T-helper 2 cell treated with Interferon-gamma antibody and Interleukin-4, amounts not matched to agents 5 μg/mL and 100 μg/mL, for 36 hours (primary cell): ENCODE results near the gene PARD3B.

Source experiments
- DNase-seq: peaks from one replicate; pipeline ENCODE4 v3.0.0; 2021; ENCODE audit warnings: low spot score
- H3K27ac Mint-ChIP-seq: one replicate; pipeline ENCODE4 v1.8.0; 2021; ENCODE audit warnings: mild to moderate bottlenecking, mixed read lengths
- H3K27me3 Mint-ChIP-seq: one replicate; pipeline ENCODE4 v1.8.0; 2021; ENCODE audit warnings: low read depth, mixed read lengths
- H3K36me3 Mint-ChIP-seq: one replicate; pipeline ENCODE4 v1.8.0; 2021; ENCODE audit warnings: low read depth, mixed read lengths
- H3K4me1 Mint-ChIP-seq: one replicate; pipeline ENCODE4 v1.8.0; 2021; ENCODE audit warnings: low read depth, mixed read lengths
- H3K4me3 Mint-ChIP-seq: one replicate; pipeline ENCODE4 v1.8.0; 2022; ENCODE audit warnings: mild to moderate bottlenecking, moderate library complexity, mixed read lengths
- H3K9me3 Mint-ChIP-seq: one replicate; pipeline ENCODE4 v1.8.0; 2021; ENCODE audit warnings: mixed read lengths

PARD3B gene

DNA sequence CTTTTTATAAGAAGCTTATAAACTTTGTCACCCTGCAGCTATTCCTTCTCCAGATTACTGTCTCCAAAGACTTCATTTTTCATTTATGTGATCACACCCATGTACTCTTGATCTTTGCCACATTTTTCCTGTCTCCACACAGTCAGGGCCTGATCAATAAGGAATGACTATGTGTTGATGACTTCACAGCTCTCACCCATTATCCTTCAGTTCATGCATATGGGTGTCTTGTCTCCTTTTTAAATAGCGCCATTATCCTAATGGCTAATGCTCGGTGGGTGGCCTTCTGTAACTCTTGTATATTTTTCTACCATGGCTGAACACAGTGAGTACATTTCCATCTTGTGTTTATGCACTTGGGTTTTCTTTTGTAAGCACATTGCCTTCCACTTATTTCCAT lies 801.4 kb downstream of the PARD3B start:
- DNase-seq: no peak
- peaks cover 36% of the 10 kb centered on the region for H3K27me3 Mint-ChIP-seq
- H3K9me3 Mint-ChIP-seq: no peaks in the 10 kb centered on the region
- H3K4me3 Mint-ChIP-seq: no peak overlapping the region
- H3K4me1 Mint-ChIP-seq: no peaks in the 10 kb centered on the region
- no peak overlapping the region for H3K27ac Mint-ChIP-seq
- H3K36me3 Mint-ChIP-seq: no peaks in the 10 kb centered on the region

DNA sequence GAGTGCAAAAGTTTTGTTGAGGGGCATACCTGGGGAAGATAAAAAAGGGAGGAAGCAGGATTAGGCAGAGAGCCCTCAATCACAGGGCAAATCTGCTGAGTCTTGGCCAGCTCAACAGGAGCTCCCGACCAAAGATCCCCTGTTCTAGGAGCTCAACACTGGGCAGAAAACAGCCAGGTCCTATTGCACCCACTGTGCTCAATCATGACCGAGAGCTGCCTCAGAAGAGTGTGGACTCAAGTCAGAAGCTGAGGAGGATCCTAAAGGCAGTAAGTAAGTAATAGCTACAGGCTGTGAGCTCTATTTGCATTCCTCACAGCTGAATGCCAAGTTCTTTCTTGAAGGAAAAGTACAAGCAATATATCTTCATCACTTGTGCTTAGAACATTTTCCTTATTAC lies 802.6 kb downstream of the PARD3B start:
- no peak overlapping the region for H3K4me3 Mint-ChIP-seq
- H3K36me3 Mint-ChIP-seq: no peaks in the 10 kb centered on the region
- no peaks in the 10 kb centered on the region for H3K9me3 Mint-ChIP-seq
- H3K27ac Mint-ChIP-seq: no peak overlapping the region
- no peak for DNase-seq
- no peaks in the 10 kb centered on the region for H3K4me1 Mint-ChIP-seq
- H3K27me3 Mint-ChIP-seq: peaks cover 36% of the 10 kb centered on the region

DNA sequence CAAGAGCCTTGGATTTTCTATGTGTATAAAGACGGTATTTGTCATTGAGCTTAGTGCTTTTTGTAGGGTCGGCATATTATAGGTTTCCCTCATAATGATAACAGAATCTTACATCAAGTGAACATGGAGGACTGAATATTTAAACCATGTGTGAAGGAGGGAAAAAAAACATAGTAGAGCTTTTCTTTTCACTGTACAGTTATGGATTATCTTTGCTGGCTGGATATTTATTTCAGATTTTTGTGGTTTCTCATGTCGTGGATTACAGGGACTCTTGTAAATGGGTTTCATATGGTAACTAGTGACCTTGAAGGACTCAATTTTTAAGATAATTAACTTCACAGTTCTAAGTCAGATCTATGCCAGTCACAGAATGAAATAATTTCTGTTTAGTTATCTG lies 806.8 kb downstream of the PARD3B start:
- no peak for DNase-seq
- Mint-ChIP-seq H3K4me3 (no peak overlapping the region), H3K27me3 (peaks cover 31% of the 10 kb centered on the region), H3K36me3 (peaks cover 2% of the 10 kb centered on the region), H3K9me3 (no peaks in the 10 kb centered on the region), H3K4me1 (no peaks in the 10 kb centered on the region), H3K27ac (no peak overlapping the region)

DNA sequence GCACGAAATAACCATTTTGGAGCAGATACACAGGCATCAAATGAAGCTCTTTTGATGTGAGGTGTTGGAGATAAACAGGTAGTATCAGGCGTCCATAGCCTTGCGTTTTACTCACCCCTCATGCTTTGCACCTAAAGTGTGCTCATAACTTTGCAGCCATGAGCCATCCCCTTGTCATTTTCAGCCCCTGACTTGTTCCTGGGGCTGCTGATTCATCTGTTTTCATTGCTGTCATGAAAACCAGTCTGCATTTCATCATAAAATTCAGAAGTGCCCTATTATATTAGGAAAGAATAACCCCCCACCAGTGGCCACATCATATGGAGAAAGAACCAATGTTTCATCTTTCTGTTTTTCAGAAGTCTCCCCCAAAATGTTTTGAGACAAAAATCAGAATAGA lies 807.3 kb downstream of the PARD3B start:
- Mint-ChIP-seq H3K4me1 (peaks cover 2% of the 10 kb centered on the region), H3K36me3 (peaks cover 2% of the 10 kb centered on the region), H3K9me3 (no peaks in the 10 kb centered on the region), H3K4me3 (no peak overlapping the region), H3K27ac (no peak overlapping the region), H3K27me3 (peaks cover 31% of the 10 kb centered on the region)
- DNase-seq: no peak

DNA sequence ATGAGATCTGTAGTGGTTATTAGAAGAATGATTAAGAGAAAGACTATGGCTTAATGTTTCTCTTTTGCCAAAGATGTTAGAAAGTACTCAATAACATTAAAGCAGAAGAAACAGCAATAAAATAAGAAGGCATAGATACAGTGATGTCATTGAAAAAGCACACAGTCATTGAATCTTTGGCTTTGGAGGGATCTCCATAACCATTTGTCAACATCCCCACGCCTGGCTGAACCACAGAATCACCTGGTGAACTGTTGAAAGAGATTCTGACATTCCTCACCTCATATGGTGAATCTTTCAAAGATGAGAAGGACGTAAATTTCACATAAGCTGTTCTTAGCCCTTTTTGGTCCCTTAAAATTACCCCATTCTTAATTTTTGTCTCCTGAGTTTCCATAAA lies 812.5 kb downstream of the PARD3B start:
- no peaks in the 10 kb centered on the region for H3K9me3 Mint-ChIP-seq
- DNase-seq: no peak
- no peak overlapping the region for H3K27ac Mint-ChIP-seq
- H3K27me3 Mint-ChIP-seq: peaks cover 47% of the 10 kb centered on the region
- H3K4me1 Mint-ChIP-seq: peaks cover 11% of the 10 kb centered on the region
- peaks cover 2% of the 10 kb centered on the region for H3K36me3 Mint-ChIP-seq
- H3K4me3 Mint-ChIP-seq: no peak overlapping the region

DNA sequence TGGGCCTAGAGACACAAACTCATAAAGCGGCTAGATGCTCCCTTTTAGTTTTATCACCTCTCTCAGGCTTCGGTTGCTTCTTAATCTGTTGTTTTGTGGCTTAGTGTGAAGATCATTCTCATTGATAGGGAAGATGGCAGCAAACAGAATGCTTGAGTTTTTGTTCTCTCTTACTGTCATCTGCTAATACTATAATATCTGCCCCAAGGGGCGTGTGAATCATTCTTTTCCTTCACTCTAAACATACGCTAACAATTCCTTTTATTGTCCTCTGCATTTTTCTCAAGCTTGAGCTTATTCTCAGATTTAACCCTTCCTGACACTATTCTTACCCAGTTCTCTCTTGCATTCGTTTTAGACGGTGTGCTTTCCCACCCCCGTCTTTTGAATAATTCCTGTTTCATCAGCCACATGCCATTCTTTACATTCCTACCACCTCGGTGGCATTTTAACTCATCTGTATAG lies 813.1 kb downstream of the PARD3B start:
- Mint-ChIP-seq H3K4me1 (peaks cover 11% of the 10 kb centered on the region), H3K36me3 (peaks cover 2% of the 10 kb centered on the region), H3K9me3 (no peaks in the 10 kb centered on the region), H3K27ac (no peak overlapping the region), H3K4me3 (no peak overlapping the region), H3K27me3 (peaks cover 47% of the 10 kb centered on the region)
- DNase-seq: no peak

DNA sequence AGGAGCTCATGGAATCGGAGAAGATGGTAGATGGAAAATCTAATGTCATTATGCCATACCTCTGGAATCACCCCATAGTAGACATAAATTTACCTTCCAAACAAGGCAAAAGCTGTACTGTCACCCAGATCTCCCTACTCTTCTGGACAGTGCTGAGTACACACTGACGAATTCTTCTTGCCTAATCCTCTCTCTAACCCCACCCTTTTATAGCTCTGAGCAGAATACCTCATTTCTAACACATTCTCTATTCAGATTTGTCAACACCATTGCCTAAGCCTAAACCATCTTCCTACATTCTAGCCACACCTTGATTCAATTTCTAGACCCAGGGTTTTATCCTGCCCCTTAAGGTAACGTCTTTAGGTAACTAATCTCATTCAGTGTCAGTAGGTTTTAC lies 816.0 kb downstream of the PARD3B start:
- H3K4me1 Mint-ChIP-seq: peaks cover 11% of the 10 kb centered on the region
- no peak overlapping the region for H3K4me3 Mint-ChIP-seq
- no peaks in the 10 kb centered on the region for H3K36me3 Mint-ChIP-seq
- no peak for DNase-seq
- H3K27ac Mint-ChIP-seq: no peak overlapping the region
- no peaks in the 10 kb centered on the region for H3K9me3 Mint-ChIP-seq
- H3K27me3 Mint-ChIP-seq: peaks cover 42% of the 10 kb centered on the region

DNA sequence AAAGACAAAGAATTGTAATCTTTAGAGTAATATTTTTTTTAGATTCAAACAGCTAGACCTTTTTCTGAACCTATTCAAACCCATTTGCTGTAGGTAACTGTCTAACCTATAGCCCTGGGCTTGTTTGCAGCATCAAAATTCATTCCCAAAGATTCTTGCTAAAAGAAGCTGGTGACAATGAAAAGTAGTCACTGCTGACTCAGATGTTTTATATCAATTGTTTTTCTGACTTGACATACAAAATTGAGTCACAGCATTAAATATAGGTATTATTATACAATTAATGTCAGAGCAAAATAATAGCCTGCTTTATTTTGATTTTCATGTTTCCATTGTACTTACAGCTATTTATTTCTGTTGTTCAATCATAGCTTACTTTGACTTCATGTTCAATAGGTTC lies 816.7 kb downstream of the PARD3B start:
- H3K27ac Mint-ChIP-seq: no peak overlapping the region
- no peaks in the 10 kb centered on the region for H3K36me3 Mint-ChIP-seq
- no peaks in the 10 kb centered on the region for H3K9me3 Mint-ChIP-seq
- peaks cover 42% of the 10 kb centered on the region for H3K27me3 Mint-ChIP-seq
- DNase-seq: no peak
- no peak overlapping the region for H3K4me3 Mint-ChIP-seq
- H3K4me1 Mint-ChIP-seq: peaks cover 11% of the 10 kb centered on the region

DNA sequence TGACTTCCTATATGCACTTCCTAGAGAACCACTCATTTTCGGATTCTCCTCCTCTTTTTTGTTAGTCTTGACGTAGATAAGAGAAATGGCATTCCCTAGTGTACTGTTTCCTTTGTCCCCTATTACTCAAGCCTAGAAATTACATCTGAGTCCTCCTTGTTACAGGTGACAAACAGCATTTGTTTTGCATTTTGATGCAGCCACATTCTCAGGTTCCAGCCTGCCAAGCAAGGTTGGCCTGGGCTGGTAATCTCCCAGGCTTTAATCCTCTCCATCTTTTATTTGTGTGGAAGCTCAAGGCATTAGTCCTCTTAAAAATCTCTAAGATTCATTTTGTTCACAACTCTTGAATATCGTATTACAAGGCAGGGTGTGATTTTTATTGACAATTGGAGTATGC lies 819.0 kb downstream of the PARD3B start:
- H3K36me3 Mint-ChIP-seq: no peaks in the 10 kb centered on the region
- H3K9me3 Mint-ChIP-seq: no peaks in the 10 kb centered on the region
- peaks cover 36% of the 10 kb centered on the region for H3K27me3 Mint-ChIP-seq
- H3K4me3 Mint-ChIP-seq: no peak overlapping the region
- DNase-seq: no peak
- no peaks in the 10 kb centered on the region for H3K4me1 Mint-ChIP-seq
- H3K27ac Mint-ChIP-seq: no peak overlapping the region

DNA sequence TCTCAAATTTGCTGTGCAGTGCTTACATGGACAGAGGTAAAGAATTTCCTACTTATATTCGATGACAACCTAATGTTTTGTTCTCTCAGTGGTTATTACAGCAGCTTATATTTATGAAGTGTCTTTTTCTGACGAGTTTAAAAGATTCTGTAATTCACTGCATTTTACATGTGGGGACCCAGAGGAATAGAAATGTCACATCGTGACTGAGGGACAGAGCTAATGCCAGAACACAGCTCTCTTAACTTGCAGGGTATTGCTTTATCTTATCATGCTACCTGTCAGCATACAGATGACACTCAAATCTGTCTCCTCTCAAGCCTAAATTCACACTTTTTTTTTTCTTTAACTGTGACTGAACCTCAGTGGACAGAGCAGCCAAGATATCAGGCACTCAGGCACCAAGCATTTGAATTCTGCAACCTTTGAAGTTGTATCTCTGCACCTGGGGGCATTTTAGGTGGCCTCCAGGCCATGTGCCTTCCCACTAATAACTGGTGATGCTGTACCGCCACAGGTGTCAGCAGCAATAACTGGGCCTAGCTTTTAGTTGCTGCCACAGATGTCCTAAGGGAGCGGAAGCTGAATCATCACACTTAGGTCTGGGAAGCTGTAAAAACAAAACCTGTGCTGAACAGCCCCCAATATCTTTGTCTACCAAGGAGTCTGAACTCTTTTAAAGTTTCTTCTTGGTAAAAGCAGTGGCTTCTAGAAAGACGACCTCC lies 821.2 kb downstream of the PARD3B start:
- peaks cover 17% of the 10 kb centered on the region for H3K27me3 Mint-ChIP-seq
- no peaks in the 10 kb centered on the region for H3K4me1 Mint-ChIP-seq
- no peaks in the 10 kb centered on the region for H3K9me3 Mint-ChIP-seq
- H3K36me3 Mint-ChIP-seq: no peaks in the 10 kb centered on the region
- no peak overlapping the region for H3K4me3 Mint-ChIP-seq
- no peak overlapping the region for H3K27ac Mint-ChIP-seq
- DNase-seq: no peak

DNA sequence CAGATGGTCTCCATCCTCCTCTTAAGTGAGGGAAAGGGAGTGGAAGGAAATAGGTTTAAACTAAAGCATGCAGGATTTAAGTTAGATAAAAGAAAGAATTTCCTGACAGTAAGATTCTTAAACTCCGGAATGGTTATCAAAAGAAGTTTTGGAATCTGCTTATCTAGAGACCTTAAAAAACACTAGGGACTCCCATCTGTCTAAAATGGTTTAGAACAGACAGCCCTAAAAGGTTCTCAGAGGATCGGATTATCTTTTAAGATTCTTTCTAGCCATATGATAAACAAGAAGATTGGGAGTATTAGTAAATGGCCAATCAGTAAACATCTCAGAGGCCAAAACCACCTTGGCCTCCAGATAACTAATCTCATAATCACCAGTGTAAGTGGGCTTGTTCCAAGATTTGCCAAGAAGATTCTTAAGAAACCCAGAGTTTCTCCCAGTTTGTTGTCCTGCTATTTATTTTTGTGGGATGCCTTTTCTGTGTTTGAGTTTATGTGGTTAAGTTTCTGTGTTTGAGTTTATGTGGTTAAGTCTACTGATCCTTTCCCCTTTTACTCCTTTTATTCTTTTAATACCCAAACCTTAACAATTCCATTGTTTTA lies 822.2 kb downstream of the PARD3B start:
- no peak for DNase-seq
- peaks cover 15% of the 10 kb centered on the region for H3K27me3 Mint-ChIP-seq
- H3K9me3 Mint-ChIP-seq: no peaks in the 10 kb centered on the region
- H3K36me3 Mint-ChIP-seq: no peaks in the 10 kb centered on the region
- peaks cover 3% of the 10 kb centered on the region for H3K4me1 Mint-ChIP-seq
- H3K27ac Mint-ChIP-seq: no peak overlapping the region
- no peak overlapping the region for H3K4me3 Mint-ChIP-seq

DNA sequence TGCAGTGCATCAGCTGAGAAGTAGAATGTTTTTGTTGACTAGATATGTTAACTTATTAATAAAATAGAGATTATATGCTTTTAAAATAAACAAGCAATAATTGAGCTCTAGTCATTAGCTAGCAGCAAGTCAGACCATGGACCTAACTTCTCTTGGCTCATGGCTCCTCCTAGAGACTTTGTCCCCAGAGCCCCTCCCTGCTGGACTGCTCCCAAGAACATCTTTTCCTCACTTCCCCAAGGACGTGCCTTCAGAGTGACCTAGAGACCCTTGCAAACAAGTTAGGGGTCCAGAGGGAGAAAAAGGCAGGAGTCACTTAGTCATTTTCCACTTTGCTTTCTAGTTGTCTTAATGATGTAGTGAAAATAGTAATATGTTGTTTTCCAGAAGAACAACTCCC lies 824.5 kb downstream of the PARD3B start:
- Mint-ChIP-seq H3K9me3 (no peaks in the 10 kb centered on the region), H3K36me3 (no peaks in the 10 kb centered on the region), H3K27ac (no peak overlapping the region), H3K4me1 (peaks cover 3% of the 10 kb centered on the region), H3K27me3 (peaks cover 17% of the 10 kb centered on the region), H3K4me3 (no peak overlapping the region)
- no peak for DNase-seq

DNA sequence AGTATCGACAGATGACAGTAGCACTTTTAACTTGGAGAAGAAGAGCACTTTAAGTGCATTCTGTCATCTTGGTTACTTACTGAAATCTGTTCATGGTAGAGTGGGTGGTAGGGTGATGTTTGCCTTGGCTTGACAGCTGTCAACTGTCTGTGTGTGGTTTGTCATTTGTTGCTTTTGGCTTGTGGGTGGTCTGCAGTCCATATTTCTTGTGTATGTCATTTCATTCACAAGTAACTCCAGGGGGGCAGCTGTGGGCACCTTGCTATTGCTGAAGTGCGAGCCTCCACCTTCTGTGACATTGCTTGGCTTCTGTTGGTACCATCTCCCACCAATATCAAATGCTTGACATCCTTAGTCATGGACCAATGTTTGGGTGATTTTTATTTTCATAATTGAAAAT lies 825.5 kb downstream of the PARD3B start:
- no peak overlapping the region for H3K4me3 Mint-ChIP-seq
- H3K9me3 Mint-ChIP-seq: no peaks in the 10 kb centered on the region
- DNase-seq: no peak
- no peak overlapping the region for H3K27ac Mint-ChIP-seq
- H3K36me3 Mint-ChIP-seq: no peaks in the 10 kb centered on the region
- peaks cover 7% of the 10 kb centered on the region for H3K4me1 Mint-ChIP-seq
- peaks cover 17% of the 10 kb centered on the region for H3K27me3 Mint-ChIP-seq

DNA sequence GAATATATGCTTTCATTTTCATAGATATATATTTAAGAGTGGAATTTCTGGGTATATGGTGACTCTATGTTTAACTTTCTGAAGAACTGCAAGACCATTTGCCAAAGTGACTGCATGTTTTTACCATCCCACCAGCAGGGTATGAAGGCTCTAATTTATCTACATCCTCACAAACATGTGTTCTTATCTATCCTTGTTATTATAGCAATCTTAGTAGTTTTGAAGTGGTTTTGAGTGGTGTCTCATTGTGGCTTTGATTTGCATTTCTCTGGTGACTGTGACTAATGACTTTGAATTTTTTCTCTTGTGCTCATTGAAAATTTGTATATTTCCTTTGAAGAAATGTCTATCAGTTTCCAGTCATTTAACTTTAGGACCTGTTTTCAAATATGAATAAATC lies 826.9 kb downstream of the PARD3B start:
- Mint-ChIP-seq H3K27ac (no peak overlapping the region), H3K9me3 (no peaks in the 10 kb centered on the region), H3K36me3 (no peaks in the 10 kb centered on the region), H3K4me3 (no peak overlapping the region), H3K4me1 (peaks cover 7% of the 10 kb centered on the region), H3K27me3 (peaks cover 14% of the 10 kb centered on the region)
- DNase-seq: no peak
